ENCODE data around the gene ZSCAN1.
A peak's percentile ranks its signal among the peaks of the same experiment; 100 is the strongest.
"Not testable (repeated sequence)": the region's sequence is repeated elsewhere in the genome, so short reads cannot be mapped to it uniquely, and the experiment has no call there.

Gene ZSCAN1

DNA sequence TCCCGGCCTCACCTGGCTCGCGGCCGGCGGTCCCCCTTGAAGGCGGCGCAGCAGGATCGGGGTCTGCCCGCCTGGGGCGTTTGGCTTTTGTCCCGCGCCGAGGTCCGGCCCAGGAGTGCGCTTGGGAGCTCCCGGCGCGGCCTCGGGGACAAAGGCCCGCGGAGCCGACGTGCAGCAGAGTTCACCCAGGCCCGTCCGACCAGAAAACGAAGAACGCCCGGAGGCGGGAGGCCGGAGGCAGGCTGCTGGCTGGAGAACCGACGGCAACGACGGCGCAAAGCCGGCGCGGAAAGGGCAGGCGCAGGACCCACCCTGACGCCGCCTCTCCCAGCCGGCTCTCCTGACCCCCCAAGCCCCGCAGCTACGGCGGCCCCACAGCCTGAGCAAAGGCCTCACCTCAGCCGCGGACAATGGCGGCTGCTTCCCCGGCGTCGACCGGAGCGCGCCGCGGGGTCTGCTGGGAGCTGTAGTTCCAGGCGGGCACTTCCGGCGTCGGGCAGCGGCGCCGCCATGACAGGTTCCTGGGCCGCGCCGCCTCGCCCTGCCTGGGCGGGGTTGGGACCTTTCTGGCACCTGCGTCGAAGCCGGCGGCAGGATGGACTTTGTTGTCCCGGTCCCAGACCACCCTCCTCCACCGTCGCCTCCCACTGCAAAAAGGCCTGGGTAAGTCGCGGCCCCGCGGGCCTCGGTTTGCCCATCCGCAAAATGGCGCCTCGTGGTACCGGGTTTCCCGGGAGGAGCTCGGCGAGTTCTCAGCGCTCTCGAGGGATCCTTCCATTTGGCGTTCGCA, 31.2 kb upstream of the ZSCAN1 start, which contains the start of gene ZNF606:
TSS of gene ZNF606 (minus strand) at position 437 of the 790 bp plus-strand sequence. CDS start 1,501 bp downstream, outside the sequence.
- Histone ChIP-seq H3K9ac (peak within 1 kb of the TSS; percentile 84), H2AFZ (peak within 1 kb of the TSS; percentile 93), H3K4me3 (ENCODE audit: low read depth, low read length) (peak within 1 kb of the TSS; percentile 99), H3K79me2 (peaks cover 21% of the 10 kb centered on the region), H3K36me3 (ENCODE audit: control insufficient read depth, insufficient read depth, low read length) (no peaks in the 10 kb centered on the region), H3K27ac (peak within 1 kb of the TSS; percentile 92), H3K4me1 (peaks cover 11% of the 10 kb centered on the region), H3K27me3 (ENCODE audit: control insufficient read depth, insufficient read depth, low read length) (no peaks in the 10 kb centered on the region), H3K9me3 (ENCODE audit: control insufficient read depth, low read length) (no peaks in the 10 kb centered on the region), H3K4me2 (ENCODE audit: low read length) (peak within 1 kb of the TSS; percentile 86)
- TF ChIP-seq CTCF (IDR thresholded peaks at IDR 0.05), result no peak

DNA sequence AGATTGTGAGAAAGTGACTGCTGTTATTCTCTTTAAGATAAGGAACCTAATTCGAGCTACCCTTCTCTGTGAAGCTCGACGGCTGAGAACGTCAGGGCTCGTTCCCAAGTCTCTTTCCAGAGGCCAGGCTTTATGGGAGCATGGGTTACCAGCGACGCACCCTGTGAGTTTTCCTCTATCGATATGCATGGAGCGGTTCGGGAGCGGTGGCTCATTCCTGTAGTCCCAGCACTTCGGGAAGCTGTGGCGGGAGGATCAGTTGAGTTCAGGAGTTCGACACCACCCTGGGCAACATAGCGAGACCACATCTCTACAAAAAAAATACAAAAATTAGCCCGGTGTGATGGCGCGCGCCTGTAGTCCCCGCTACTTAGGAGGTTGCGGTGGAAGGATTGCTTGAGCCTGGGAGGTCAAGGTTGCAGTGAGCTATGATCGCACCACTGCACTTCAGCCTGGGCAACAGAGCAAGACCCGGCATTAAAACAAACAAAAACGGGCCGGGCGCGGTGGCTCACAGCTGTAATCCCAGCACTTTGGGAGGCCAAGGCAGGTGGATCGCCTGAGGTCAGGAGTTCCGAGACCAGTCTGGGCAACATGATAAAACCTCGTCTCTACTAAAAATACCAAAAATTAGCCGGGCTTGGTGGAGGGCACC, 30.5 kb upstream of the ZSCAN1 start:
- Histone ChIP-seq H3K4me2 (ENCODE audit: low read length) (peak overlapping the region; percentile 86), H3K79me2 (peaks cover 21% of the 10 kb centered on the region), H3K36me3 (ENCODE audit: control insufficient read depth, insufficient read depth, low read length) (no peaks in the 10 kb centered on the region), H3K4me1 (peaks cover 11% of the 10 kb centered on the region), H3K27ac (peak overlapping the region; percentile 92), H3K9me3 (ENCODE audit: control insufficient read depth, low read length) (no peaks in the 10 kb centered on the region), H2AFZ (peak overlapping the region; percentile 93), H3K9ac (no peak overlapping the region), H3K27me3 (ENCODE audit: control insufficient read depth, insufficient read depth, low read length) (no peaks in the 10 kb centered on the region), H3K4me3 (ENCODE audit: low read depth, low read length) (peak overlapping the region; percentile 99)
- TF ChIP-seq CTCF (IDR thresholded peaks at IDR 0.05), result no peak

- Histone ChIP-seq H3K9ac (no peak overlapping the region), H3K4me2 (ENCODE audit: low read length) (no peak overlapping the region), H3K36me3 (ENCODE audit: control insufficient read depth, insufficient read depth, low read length) (no peaks in the 10 kb centered on the region), H3K9me3 (ENCODE audit: control insufficient read depth, low read length) (no peaks in the 10 kb centered on the region), H3K27me3 (ENCODE audit: control insufficient read depth, insufficient read depth, low read length) (no peaks in the 10 kb centered on the region), H3K4me1 (no peaks in the 10 kb centered on the region), H3K79me2 (no peaks in the 10 kb centered on the region), H3K4me3 (ENCODE audit: low read depth, low read length) (no peak overlapping the region), H2AFZ (no peak overlapping the region), H3K27ac (no peak overlapping the region)
- no peak for TF ChIP-seq CTCF (IDR thresholded peaks at IDR 0.05)
These were observed 26.5 kb upstream of the ZSCAN1 start for GRCh38 chr19:58007285-58007684.

DNA sequence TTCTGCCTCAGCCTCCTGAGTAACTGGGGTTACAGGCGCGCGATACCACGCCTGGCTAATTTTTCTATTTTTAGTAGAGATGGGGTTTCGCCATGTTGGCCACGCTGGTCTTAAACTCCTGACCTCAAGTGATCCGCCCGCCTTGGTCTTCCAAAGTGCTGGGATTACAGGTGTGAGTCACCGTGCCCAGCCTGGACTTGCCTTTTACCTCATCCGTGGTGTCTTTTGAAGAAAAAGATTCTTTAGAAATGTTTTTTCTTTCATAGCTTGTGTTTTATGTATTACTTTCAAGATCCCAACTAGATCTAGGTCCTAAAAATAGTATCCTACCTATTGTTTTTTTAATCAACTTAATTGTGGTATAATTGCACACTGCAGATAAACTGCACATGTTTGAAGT, 24.9 kb upstream of the ZSCAN1 start:
- not testable (repeated sequence) for H3K4me3 ChIP-seq (ENCODE audit: low read depth, low read length); H3K4me2 ChIP-seq (ENCODE audit: low read length); H3K27ac ChIP-seq; H3K36me3 ChIP-seq (ENCODE audit: control insufficient read depth, insufficient read depth, low read length); H2AFZ ChIP-seq; H3K79me2 ChIP-seq; H3K9me3 ChIP-seq (ENCODE audit: control insufficient read depth, low read length); H3K27me3 ChIP-seq (ENCODE audit: control insufficient read depth, insufficient read depth, low read length); H3K4me1 ChIP-seq; H3K9ac ChIP-seq

GRCh38 chr19:58009301-58009665, 24.5 kb upstream of the ZSCAN1 start:
- TF ChIP-seq CTCF (IDR thresholded peaks at IDR 0.05), result no peak
- H3K9ac ChIP-seq, result no peak overlapping the region
- no peak overlapping the region for H2AFZ ChIP-seq
- no peaks in the 10 kb centered on the region for H3K36me3 ChIP-seq (ENCODE audit: control insufficient read depth, insufficient read depth, low read length)
- H3K79me2 ChIP-seq, result no peaks in the 10 kb centered on the region
- no peak overlapping the region for H3K27ac ChIP-seq
- H3K9me3 ChIP-seq (ENCODE audit: control insufficient read depth, low read length), result no peaks in the 10 kb centered on the region
- no peaks in the 10 kb centered on the region for H3K4me1 ChIP-seq
- peak overlapping the region; percentile 54 for H3K4me3 ChIP-seq (ENCODE audit: low read depth, low read length)
- no peaks in the 10 kb centered on the region for H3K27me3 ChIP-seq (ENCODE audit: control insufficient read depth, insufficient read depth, low read length)
- peak overlapping the region; percentile 71 for H3K4me2 ChIP-seq (ENCODE audit: low read length)
